AG09309 (cell line): ENCODE measurements around the gene CACNA1H.
A peak's percentile ranks its signal among the peaks of the same experiment; 100 is the strongest.

Experiments used
- DNase-seq: peaks from one replicate; pipeline ENCODE4 v3.0.0-alpha.2; 2010; ENCODE audit warnings: low read depth
- H3K4me3 ChIP-seq: 2 replicates; pipeline ENCODE4 v1.5.1; 2011; ENCODE audit warnings: mild to moderate bottlenecking, low read depth, low read length, moderate library complexity; ENCODE audit not compliant: control insufficient read depth
- TF ChIP-seq, protein P1 (sequence below): IDR thresholded peaks from 2 replicates; pipeline ENCODE4 v1.5.1; 2011; ENCODE audit warnings: mild to moderate bottlenecking, low read depth, low read length, inconsistent platforms; ENCODE audit not compliant: insufficient read depth, control insufficient read depth; ENCODE audit errors: missing control alignments

The CACNA1H gene

DNA sequence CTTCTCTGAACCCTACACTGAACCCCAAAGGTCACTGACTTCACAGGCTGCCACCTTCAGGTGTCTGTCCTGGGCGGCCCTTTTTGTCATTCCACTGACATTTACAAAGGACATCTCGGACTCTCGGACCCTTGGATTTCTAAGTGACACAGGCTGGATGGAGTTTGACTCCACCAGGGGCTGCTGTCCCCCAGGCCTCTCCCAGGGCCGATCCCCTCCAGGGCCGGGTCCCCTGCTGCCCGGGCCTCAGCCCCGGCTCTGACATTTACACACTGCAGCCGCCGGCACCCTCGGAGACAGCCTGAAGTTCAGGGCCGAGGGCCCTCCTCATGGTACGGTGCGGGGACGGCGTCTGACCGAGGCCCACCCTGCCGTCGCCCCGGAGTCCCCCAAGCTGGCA lies 24.1 kb downstream of the CACNA1H start:
- DNase-seq, result no peak
- TF ChIP-seq, protein P1, sequence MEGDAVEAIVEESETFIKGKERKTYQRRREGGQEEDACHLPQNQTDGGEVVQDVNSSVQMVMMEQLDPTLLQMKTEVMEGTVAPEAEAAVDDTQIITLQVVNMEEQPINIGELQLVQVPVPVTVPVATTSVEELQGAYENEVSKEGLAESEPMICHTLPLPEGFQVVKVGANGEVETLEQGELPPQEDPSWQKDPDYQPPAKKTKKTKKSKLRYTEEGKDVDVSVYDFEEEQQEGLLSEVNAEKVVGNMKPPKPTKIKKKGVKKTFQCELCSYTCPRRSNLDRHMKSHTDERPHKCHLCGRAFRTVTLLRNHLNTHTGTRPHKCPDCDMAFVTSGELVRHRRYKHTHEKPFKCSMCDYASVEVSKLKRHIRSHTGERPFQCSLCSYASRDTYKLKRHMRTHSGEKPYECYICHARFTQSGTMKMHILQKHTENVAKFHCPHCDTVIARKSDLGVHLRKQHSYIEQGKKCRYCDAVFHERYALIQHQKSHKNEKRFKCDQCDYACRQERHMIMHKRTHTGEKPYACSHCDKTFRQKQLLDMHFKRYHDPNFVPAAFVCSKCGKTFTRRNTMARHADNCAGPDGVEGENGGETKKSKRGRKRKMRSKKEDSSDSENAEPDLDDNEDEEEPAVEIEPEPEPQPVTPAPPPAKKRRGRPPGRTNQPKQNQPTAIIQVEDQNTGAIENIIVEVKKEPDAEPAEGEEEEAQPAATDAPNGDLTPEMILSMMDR, result no peak
- H3K4me3 ChIP-seq, result no peak overlapping the region

DNA sequence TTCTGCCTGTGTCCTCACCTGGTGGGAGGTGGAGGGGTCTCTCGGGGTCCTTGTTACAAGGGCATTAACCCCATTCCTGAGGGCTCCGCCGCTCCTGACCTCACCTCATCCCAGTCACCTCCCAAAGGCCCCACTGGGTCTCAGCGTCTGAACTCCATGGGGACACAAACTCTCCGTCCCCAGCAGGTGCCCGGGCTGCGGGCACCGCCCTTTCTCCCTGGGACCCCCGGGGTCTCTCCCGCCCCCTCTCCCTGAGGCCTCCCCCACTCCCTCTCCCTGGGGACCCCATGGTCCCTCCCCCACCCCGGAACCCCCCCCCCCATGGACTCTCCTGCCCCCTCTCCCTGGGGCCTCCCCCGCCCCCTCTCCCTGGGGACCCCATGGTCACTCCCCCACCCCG lies 24.8 kb downstream of the CACNA1H start:
- no peak overlapping the region for H3K4me3 ChIP-seq
- no peak for DNase-seq
- TF ChIP-seq, protein P1, result no peak

DNA sequence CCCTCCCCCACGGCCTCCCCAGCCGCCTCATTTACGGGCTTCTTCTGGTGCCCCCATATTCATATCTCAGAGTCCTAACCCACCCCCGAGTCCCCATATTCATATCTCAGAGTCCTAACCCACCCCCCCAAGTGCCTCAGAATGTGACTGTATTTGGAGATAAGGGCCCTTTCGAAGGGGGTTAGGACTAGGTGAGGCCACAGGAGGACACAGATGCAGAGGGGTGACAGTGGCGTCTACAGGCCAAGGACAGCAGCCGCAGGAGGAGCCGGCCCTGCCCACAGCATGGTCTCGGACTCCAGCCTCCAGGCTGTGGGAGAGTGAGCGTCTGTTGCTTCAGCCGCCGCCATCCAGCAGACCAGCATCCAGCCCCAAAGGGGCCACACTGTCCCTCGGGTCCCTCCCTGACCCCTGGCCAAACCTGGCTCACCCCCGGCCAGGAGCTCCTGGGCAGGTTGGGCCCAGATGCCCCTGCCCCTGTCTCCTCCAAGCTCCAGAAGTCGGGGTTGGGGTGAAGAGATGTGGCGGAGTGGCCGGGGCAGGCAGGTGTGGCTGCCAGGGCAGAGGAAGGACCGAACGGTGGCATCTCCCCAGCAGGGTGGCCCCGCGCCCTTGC lies 25.5 kb downstream of the CACNA1H start:
- TF ChIP-seq, protein P1, result no peak
- DNase-seq, result no peak
- no peak overlapping the region for H3K4me3 ChIP-seq

DNA sequence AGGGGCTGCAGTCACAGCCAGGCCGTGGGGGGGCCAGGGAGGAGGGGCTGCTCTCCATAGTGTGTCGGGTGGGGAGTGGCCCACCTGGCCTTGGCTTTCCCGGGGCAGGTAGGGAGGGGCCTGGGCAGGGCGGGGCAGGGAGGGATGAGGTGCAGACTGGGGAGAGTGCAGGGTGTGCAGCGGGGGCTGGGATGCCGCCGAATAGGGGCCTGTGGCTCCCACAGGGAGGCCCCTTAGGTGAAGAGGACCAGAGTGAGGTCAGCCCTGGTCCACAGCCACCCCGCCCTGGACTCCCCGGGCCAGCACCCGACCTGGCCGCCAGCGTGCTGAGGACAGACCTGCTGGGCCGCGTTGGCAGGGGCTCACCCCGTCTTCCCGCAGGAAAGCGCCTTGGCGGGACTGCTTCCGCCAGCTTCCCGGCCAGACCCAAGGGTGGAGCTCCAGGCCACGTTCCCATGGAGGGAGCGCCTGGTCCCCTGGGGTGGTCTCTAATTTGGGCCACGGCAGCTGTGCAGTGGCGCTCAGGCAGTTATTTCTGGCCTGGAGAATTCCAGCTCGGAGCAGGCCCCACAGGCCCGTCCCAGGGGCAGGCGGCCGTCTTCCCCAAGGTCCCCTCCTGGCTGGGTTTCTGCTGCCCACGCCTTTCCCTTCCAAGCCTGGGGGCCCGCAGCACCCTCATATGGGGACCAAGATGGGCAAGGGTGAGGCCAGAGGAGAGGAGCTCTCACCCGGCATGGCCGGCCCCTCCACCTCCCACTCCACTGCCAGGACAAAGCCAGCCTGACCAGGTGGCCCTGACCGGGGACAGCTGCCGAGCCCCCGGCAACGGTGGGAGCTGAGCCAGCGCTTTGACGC lies 27.9 kb downstream of the CACNA1H start:
- DNase-seq, result no peak
- H3K4me3 ChIP-seq, result no peak overlapping the region
- TF ChIP-seq, protein P1, result no peak

DNA sequence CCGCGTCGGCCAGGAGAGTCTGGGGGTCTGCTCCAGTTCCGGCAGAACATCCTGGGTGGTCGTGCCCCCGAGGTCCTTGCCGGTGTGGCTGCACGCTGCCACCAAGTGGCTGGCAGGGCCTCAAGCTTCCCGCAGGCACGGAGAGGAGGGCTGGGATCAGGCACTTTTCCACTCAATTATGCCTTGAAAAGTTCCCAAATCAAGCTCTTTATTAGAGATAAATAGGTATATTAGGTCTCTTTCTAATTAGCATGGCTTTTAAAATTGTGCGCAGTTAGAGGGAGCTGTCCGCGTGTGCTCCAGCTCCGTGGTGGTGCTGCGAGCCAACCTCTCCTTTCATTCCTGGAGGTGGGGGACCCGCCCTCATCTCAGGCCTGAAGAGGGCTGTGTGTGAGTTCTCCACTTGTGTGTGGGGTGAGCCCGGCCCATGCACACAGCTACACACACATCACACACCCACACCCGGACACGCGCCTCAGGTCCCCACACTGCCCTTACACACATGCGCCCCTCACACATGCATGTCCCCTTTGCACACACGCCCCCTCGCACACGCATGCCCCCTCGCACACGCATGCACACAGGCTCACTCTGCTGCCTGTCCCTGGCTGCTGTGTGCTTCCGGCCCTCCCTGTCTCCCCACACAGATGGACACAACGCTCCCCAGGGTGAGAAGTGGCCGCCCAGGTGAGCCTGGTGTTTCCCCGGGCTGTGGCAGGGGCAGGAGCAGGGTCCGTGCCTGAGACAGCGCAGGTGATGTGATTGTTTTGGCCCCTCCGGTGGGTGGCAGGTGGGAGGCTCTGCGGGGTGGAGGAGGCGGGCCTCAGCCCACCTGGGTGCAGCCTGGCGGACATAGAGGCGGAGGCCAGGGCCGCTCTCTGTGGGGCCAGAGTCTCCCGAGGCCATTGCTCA lies 28.8 kb downstream of the CACNA1H start:
- TF ChIP-seq, protein P1, result no peak
- no peak overlapping the region for H3K4me3 ChIP-seq
- DNase-seq, result no peak

DNA sequence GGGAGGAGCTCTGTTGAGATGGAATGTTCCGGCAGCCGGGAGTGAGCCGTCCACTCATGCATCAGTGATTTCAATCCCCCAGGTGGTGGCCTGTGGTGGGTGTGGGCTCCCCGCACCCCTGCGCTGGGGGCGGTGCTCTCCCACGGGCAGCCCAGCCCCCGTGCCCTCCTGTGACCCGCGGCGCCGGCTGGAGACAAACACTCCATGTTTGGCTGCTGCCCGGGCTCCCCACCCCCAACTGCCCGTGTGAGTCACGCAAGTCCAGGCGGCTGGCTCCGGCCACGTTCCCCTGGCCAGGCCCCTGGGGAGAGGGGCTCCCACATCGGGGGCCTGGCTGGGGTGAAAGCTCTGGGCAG lies 29.4 kb downstream of the CACNA1H start:
- DNase-seq, result no peak
- H3K4me3 ChIP-seq, result peak overlapping the region; percentile 2
- TF ChIP-seq, protein P1, result no peak
